Motor neuron (in vitro differentiated cells): ENCODE data around the gene ATP6V1F. TPM values are rescaled to one million over a fixed set of nuclear protein-coding genes. Genes with fewer than 3 reads are reported as not detected.
A peak's percentile ranks its signal among the peaks of the same experiment; 100 is the strongest.

Source experiments
- ATAC-seq, 8 experiments: fragments of 200-7000 bp; cut with Tn5 transposase; replicated peaks in 6 of 8; 2 replicates each; pipeline ENCODE4 v1.8.0; 2021; ENCODE audit warnings: mild to moderate bottlenecking in 8 of 8, moderate library complexity in 8 of 8
- H3K27ac ChIP-seq, 2 donors: fragments of 250-450 bp; sonication (Bioruptor Pico); 2 replicates each; pipeline ENCODE4 v1.9.0; 2021; ENCODE audit warnings: antibody characterized with exemption in 2 of 2, mild to moderate bottlenecking in 2 of 2, moderate library complexity in 1 of 2
- H3K4me1 ChIP-seq, 2 donors: fragments of 250-450 bp; sonication (Bioruptor Pico); replicated peaks in 1 of 2; 2 replicates each; pipeline ENCODE4 v1.6.1; 2021; ENCODE audit warnings: antibody characterized with exemption in 2 of 2, mild to moderate bottlenecking in 2 of 2, moderate library complexity in 1 of 2
- H3K4me3 ChIP-seq, 5 donors: fragments of 250-450 bp; sonication (Bioruptor Pico); 2 replicates each; pipeline ENCODE4 v1.9.0; 2021; ENCODE audit warnings: antibody characterized with exemption in 5 of 5, mild to moderate bottlenecking in 5 of 5, moderate library complexity in 4 of 5
- WGBS, 10 experiments: fragments of 450-650 bp; shearing (Covaris generic); methylation state at CpG; one replicate each; pipeline ENCODE4 v1.0.0; 2022; 5-methylcytosine and 5-hydroxymethylcytosine counted together
- in situ Hi-C, 9 experiments: fragments of 400-800 bp; cut with MboI; loops; one replicate each; pipeline ENCODE4 v1.15.0; 2021; ENCODE audit warnings: low sequenced_read_pairs in 9 of 9, low pct_unique_long_range_greater_than_20kb in 2 of 9; ENCODE audit not compliant: unreplicated experiment in 9 of 9
- total RNA-seq, 8 experiments: library from RNA; unstranded; fragments of 300-600 nt; gene quantifications; 2 replicates each; pipeline versions ENCODE4 v1.2.3 to v1.2.4, GENCODE V29; 2022

Gene ATP6V1F
- 100 to 1,000 TPM; 145 to 455 (median 235) TPM for total RNA-seq

- WGBS, 10 experiments, result 0 to 7% (median 0%) methylated on average over 1 to 32 of the region's 65 CpGs; no CpG with 5 or more reads in 2 of the 10 experiments
- Histone ChIP-seq H3K4me1 (peaks cover 8 to 12% of the 10 kb centered on the region in 2 donors), H3K27ac (peak within 1 kb of the TSS; percentile 34 to 43), H3K4me3 (peak within 1 kb of the TSS; percentile 56 to 80 (median 67))
- in situ Hi-C loops, result no loop called here
- peak; percentile 72 to 91 (median 88) for ATAC-seq
These were observed at the start of gene ATP6V1F for GRCh38 chr7:128862571-128863432. TSS of gene ATP6V1F (plus strand) at chr7:128862856. CDS start at chr7:128862905, 49 bp downstream.

GRCh38 chr7:128814499-128814898 lies 48.2 kb upstream of the ATP6V1F start:
- WGBS, 10 experiments, result 50 to 92% (median 89%) methylated on average over 2 to 6 of the region's 6 CpGs; no CpG with 5 or more reads in 4 of the 10 experiments
- Histone ChIP-seq H3K4me3 (no peak overlapping the region), H3K27ac (no peak overlapping the region)

GRCh38 chr7:128815289-128815942 lies 47.2 kb upstream of the ATP6V1F start:
- no peak overlapping the region for H3K27ac ChIP-seq
- 63 to 100% (median 96%) methylated on average over 2 to 7 of the region's 7 CpGs; no CpG with 5 or more reads in 1 of the 10 experiments for WGBS, 10 experiments
- peak in 1 of 8 experiments; percentile 50 for ATAC-seq
- H3K4me1 ChIP-seq, result no peaks in the 10 kb centered on the region
- in situ Hi-C loops, result no loop called here
- no peak overlapping the region for H3K4me3 ChIP-seq

More at GRCh38 chr7:128814499-128814898, 48.2 kb upstream of the ATP6V1F start:
- ATAC-seq, result peak in 2 of 8 experiments; percentile 36 to 59
- in situ Hi-C loops, result no loop called here
- H3K4me1 ChIP-seq, result no peaks in the 10 kb centered on the region

- Histone ChIP-seq H3K4me3 (no peak overlapping the region), H3K4me1 (no peaks in the 10 kb centered on the region), H3K27ac (no peak overlapping the region)
- WGBS, 10 experiments, result 60 to 100% (median 91%) methylated on average over 1 to 3 of the region's 3 CpGs; no CpG with 5 or more reads in 2 of the 10 experiments
- no peak for ATAC-seq
- in situ Hi-C loops, result no loop called here
These were observed 44.0 kb upstream of the ATP6V1F start for GRCh38 chr7:128818694-128819093.

GRCh38 chr7:128821724-128822123 lies 40.9 kb upstream of the ATP6V1F start:
- in situ Hi-C loops, result no loop called here
- H3K27ac ChIP-seq, result no peak overlapping the region
- WGBS, 10 experiments, result 33 to 100% (median 90%) methylated on average over 1 to 2 of the region's 4 CpGs; no CpG with 5 or more reads in 5 of the 10 experiments
- no peak for ATAC-seq
- no peak overlapping the region for H3K4me3 ChIP-seq
- H3K4me1 ChIP-seq, result no peaks in the 10 kb centered on the region

GRCh38 chr7:128826512-128826911 lies 36.1 kb upstream of the ATP6V1F start:
- 92 to 100% methylated on average over 2 of the region's 4 CpGs; no CpG with 5 or more reads in 8 of the 10 experiments for WGBS, 10 experiments
- Histone ChIP-seq H3K4me1 (peaks cover 24 to 27% of the 10 kb centered on the region in 2 donors), H3K4me3 (no peak overlapping the region), H3K27ac (peak overlapping the region; percentile 59 to 65)
- no peak for ATAC-seq
- in situ Hi-C loops, result no loop called here

- in situ Hi-C loops, result no loop called here
- H3K4me3 ChIP-seq, result no peak overlapping the region
- H3K27ac ChIP-seq, result peak overlapping the region; percentile 59 to 65
- H3K4me1 ChIP-seq, result peaks cover 28% of the 10 kb centered on the region in 2 donors
- no peak for ATAC-seq
- 71 to 80% methylated on average over 1 of the region's 1 CpG; no CpG with 5 or more reads in 8 of the 10 experiments for WGBS, 10 experiments
These were observed 35.8 kb upstream of the ATP6V1F start for GRCh38 chr7:128826916-128827247.

- H3K4me1 ChIP-seq, result peaks cover 32 to 33% of the 10 kb centered on the region in 2 donors
- ATAC-seq, result peak in 7 of 8 experiments; percentile 34 to 81 (median 74)
- peak overlapping the region; percentile 59 to 65 for H3K27ac ChIP-seq
- WGBS, 10 experiments, result 20 to 100% (median 67%) methylated on average over 1 to 6 of the region's 17 CpGs; no CpG with 5 or more reads in 5 of the 10 experiments
- in situ Hi-C loops, result no loop called here
- H3K4me3 ChIP-seq, result no peak overlapping the region
These were observed 35.3 kb upstream of the ATP6V1F start for GRCh38 chr7:128827248-128827958.

- no peak overlapping the region for H3K4me3 ChIP-seq
These were observed 34.5 kb upstream of the ATP6V1F start for GRCh38 chr7:128827971-128828711.

GRCh38 chr7:128829391-128830166 lies 33.1 kb upstream of the ATP6V1F start:
- H3K27ac ChIP-seq, result peak overlapping the region in 1 of 2 donors; percentile 91
- WGBS, 10 experiments, result 0 to 57% methylated on average over 1 of the region's 13 CpGs; no CpG with 5 or more reads in 8 of the 10 experiments
- ATAC-seq, result no peak

More at GRCh38 chr7:128827971-128828711, 34.5 kb upstream of the ATP6V1F start:
- 17 to 57% (median 54%) methylated on average over 2 to 5 of the region's 10 CpGs; no CpG with 5 or more reads in 7 of the 10 experiments for WGBS, 10 experiments
- peak overlapping the region; percentile 59 to 65 for H3K27ac ChIP-seq
- in situ Hi-C loops, result no loop called here
- H3K4me1 ChIP-seq, result peaks cover 35 to 40% of the 10 kb centered on the region in 2 donors
- ATAC-seq, result peak in 4 of 8 experiments; percentile 2 to 8 (median 4)

More at GRCh38 chr7:128829391-128830166, 33.1 kb upstream of the ATP6V1F start:
- H3K4me3 ChIP-seq, result peak overlapping the region in 4 of 5 donors; percentile 25 to 58 (median 50)
- peaks cover 45 to 51% of the 10 kb centered on the region in 2 donors for H3K4me1 ChIP-seq
- in situ Hi-C loops, result no loop called here
